Measurements from ENCODE around the gene TAF1C. TPM values are rescaled to one million over a fixed set of nuclear protein-coding genes. Genes with fewer than 3 reads are reported as not detected.

TAF1C gene
- polyA plus RNA-seq, 2 of the 4 experiments (the other 2 are of a cell fraction) = 13.2 to 38.6 TPM

GRCh38 chr16:84136331-84137125, 50.3 kb downstream of the TAF1C start:
- 87% methylated on average over 11 of the region's 11 CpGs for WGBS (ENCODE audit: missing lambda C conversion rate)
- FAIRE-seq = no peak
- H3K9me3 ChIP-seq = no peaks in the 10 kb centered on the region
- H3K4me1 ChIP-seq = no peaks in the 10 kb centered on the region
- ChIA-PET CTCF (interaction anchor here (1.3 to 1.6 kb wide), 3 partner anchors 51 to 171 kb away, joined by 3 to 6 read pairs (median 4); partner anchors contain the start of gene TAF1C), POLR2A (interaction anchor here (1.4 kb wide), 1 partner anchor 20 kb away, joined by 4 read pairs; the partner anchor contains the start of gene MBTPS1)
- DNase-seq (ENCODE audit: low read depth in 1 of 2, low spot score in 1 of 2) = no peak
- no peak for ATAC-seq
- no peak overlapping the region for H3K4me2 ChIP-seq
- TF ChIP-seq REST (IDR thresholded peaks at IDR 0.05) (no peak), ZC3H11A (IDR thresholded peaks at IDR 0.05) (no peak), USF2 (IDR thresholded peaks at IDR 0.05) (no peak), EHMT2 (IDR thresholded peaks at IDR 0.05; ENCODE audit: low read depth) (no peak), NFE2L2 (conservative IDR thresholded peaks at IDR 0.05; ENCODE audit: low read length) (no peak)
- H3K27ac ChIP-seq = no peak overlapping the region
- H3K4me3 ChIP-seq = no peak overlapping the region

GRCh38 chr16:84132527-84133285, 54.2 kb downstream of the TAF1C start:
- FAIRE-seq = no peak
- WGBS (ENCODE audit: missing lambda C conversion rate) = 84% methylated on average over 7 of the region's 7 CpGs

More at GRCh38 chr16:84132527-84133285, 54.2 kb downstream of the TAF1C start:
- ATAC-seq = no peak
- no peak overlapping the region for H3K4me3 ChIP-seq
- no peak overlapping the region for H3K27ac ChIP-seq
- ChIA-PET CTCF (interaction anchor here (1.2 to 1.3 kb wide), 2 partner anchors 13 to 43 kb away, joined by 3 read pairs; partner anchors contain the start of genes DNAAF1 and HSDL1), POLR2A (interaction anchor here (1.6 kb wide), 1 partner anchor 16 kb away, joined by 5 read pairs; the partner anchor contains the start of gene MBTPS1)
- no peak for TF ChIP-seq JUNB (IDR thresholded peaks at IDR 0.05)
- no peak for TF ChIP-seq ZFP36 (IDR thresholded peaks at IDR 0.05; ENCODE audit: borderline replicate concordance, partially characterized antibody)
- no peak for TF ChIP-seq PBX3 (IDR thresholded peaks at IDR 0.05)
- no peak for TF ChIP-seq CHD4 (IDR thresholded peaks at IDR 0.05; ENCODE audit: borderline replicate concordance)
- TF ChIP-seq SREBF2 (IDR thresholded peaks at IDR 0.05) = no peak
- TF ChIP-seq HDAC2 (IDR thresholded peaks at IDR 0.05) = no peak
- no peak for TF ChIP-seq HOXB13 (CRISPR knock-in tag; IDR thresholded peaks at IDR 0.05; ENCODE audit: low read depth)
- TF ChIP-seq PHF8 (IDR thresholded peaks at IDR 0.05; ENCODE audit: borderline replicate concordance, low read depth) = no peak
- no peak for TF ChIP-seq ATOH8 (CRISPR knock-in tag; IDR thresholded peaks at IDR 0.05; ENCODE audit: low read depth)
- no peak for TF ChIP-seq RCOR1 (IDR thresholded peaks at IDR 0.05; ENCODE audit: low read depth, low read length)
- TF ChIP-seq REST (IDR thresholded peaks at IDR 0.05) = no peak
- TF ChIP-seq NPAS2 (CRISPR knock-in tag; IDR thresholded peaks at IDR 0.05; ENCODE audit: borderline replicate concordance) = no peak
- no peak for TF ChIP-seq HES2 (IDR thresholded peaks at IDR 0.05)
- TF ChIP-seq EP300 (IDR thresholded peaks at IDR 0.05) = no peak
- TF ChIP-seq E2F6 (IDR thresholded peaks at IDR 0.05; ENCODE audit: borderline replicate concordance, low read depth) = no peak
- no peak for TF ChIP-seq HEYL (CRISPR knock-in tag; IDR thresholded peaks at IDR 0.05)
- no peak for TF ChIP-seq FOSB (CRISPR knock-in tag; IDR thresholded peaks at IDR 0.05)
- TF ChIP-seq POLR2AphosphoS2 (conservative IDR thresholded peaks at IDR 0.05; ENCODE audit: low read length) = no peak
- no peak for TF ChIP-seq FOXS1 (CRISPR knock-in tag; IDR thresholded peaks at IDR 0.05)
- no peaks in the 10 kb centered on the region for H3K4me1 ChIP-seq
- H3K9me3 ChIP-seq = no peaks in the 10 kb centered on the region
- H3K4me2 ChIP-seq = no peak overlapping the region
- DNase-seq (ENCODE audit: low read depth in 1 of 2, low spot score in 1 of 2) = no peak
